ENCODE results near the gene MST1.
"Not testable (repeated sequence)": the region's sequence is repeated elsewhere in the genome, so short reads cannot be mapped to it uniquely, and the experiment has no call there.

GRCh38 chr3:49686346-49686745 lies 2.9 kb downstream of the MST1 start:
- TF ChIP-seq, protein P1, sequence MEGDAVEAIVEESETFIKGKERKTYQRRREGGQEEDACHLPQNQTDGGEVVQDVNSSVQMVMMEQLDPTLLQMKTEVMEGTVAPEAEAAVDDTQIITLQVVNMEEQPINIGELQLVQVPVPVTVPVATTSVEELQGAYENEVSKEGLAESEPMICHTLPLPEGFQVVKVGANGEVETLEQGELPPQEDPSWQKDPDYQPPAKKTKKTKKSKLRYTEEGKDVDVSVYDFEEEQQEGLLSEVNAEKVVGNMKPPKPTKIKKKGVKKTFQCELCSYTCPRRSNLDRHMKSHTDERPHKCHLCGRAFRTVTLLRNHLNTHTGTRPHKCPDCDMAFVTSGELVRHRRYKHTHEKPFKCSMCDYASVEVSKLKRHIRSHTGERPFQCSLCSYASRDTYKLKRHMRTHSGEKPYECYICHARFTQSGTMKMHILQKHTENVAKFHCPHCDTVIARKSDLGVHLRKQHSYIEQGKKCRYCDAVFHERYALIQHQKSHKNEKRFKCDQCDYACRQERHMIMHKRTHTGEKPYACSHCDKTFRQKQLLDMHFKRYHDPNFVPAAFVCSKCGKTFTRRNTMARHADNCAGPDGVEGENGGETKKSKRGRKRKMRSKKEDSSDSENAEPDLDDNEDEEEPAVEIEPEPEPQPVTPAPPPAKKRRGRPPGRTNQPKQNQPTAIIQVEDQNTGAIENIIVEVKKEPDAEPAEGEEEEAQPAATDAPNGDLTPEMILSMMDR (IDR thresholded peaks at IDR 0.05): not testable (repeated sequence)
- not testable (repeated sequence) for TF ChIP-seq POLR2AphosphoS5, POLR2A (IDR thresholded peaks at IDR 0.05)

Data from transverse colon (tissue), 4 donors.